ENCODE results near the gene MAN2B1. TPM values are rescaled to one million over a fixed set of nuclear protein-coding genes. Genes with fewer than 3 reads are reported as not detected.
A peak's percentile ranks its signal among the peaks of the same experiment; 100 is the strongest.

MAN2B1 gene
- total RNA-seq, 1 experiment from 2014 or later: 77.2 TPM

DNA sequence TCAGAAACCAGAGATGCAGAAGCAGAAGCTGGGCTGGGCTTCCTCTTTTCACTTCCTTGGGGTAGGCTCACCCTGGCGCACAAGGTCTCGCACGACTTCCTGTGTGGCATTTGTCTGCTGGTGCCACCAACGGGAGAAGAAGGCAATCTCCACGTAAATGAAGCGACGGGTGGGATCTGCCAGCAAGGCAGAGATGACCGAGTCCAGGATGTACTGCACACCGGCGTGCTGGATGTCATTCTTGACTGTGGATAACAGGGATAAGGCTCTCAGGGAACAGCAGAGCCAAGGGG, 1.3 kb downstream of the MAN2B1 start:
- peaks cover 66% of the 10 kb centered on the region for H3K79me2 ChIP-seq (ENCODE audit: low read length)
- H3K4me1 ChIP-seq (ENCODE audit: low read length): peaks cover 40% of the 10 kb centered on the region
- H3K4me2 ChIP-seq (ENCODE audit: low read depth, low read length, poor library complexity, severe bottlenecking): peak overlapping the region; percentile 89
- H3K27me3 ChIP-seq (ENCODE audit: low read length): no peaks in the 10 kb centered on the region
- no peaks in the 10 kb centered on the region for H3K9me2 ChIP-seq (replicated peaks; ENCODE audit: insufficient read depth, low read length)
- H3K4me3 ChIP-seq (ENCODE audit: low read length): peak overlapping the region; percentile 94
- no peaks in the 10 kb centered on the region for H3K9me3 ChIP-seq (ENCODE audit: low read length)
- peak overlapping the region; percentile 93 for H3K9ac ChIP-seq (ENCODE audit: low read length)
- peak overlapping the region; percentile 32; the same call in 1 of the 2 replicates for H2AFZ ChIP-seq (ENCODE audit: low read length)
- peak overlapping the region; percentile 78 for H3K27ac ChIP-seq (ENCODE audit: low read length)
- H3K36me3 ChIP-seq (ENCODE audit: insufficient read depth, low read length): peaks cover 31% of the 10 kb centered on the region
- DNase-seq: peak; percentile 95
- no peaks in the 10 kb centered on the region for H4K20me1 ChIP-seq (ENCODE audit: insufficient read depth, low read depth, low read length)

DNA sequence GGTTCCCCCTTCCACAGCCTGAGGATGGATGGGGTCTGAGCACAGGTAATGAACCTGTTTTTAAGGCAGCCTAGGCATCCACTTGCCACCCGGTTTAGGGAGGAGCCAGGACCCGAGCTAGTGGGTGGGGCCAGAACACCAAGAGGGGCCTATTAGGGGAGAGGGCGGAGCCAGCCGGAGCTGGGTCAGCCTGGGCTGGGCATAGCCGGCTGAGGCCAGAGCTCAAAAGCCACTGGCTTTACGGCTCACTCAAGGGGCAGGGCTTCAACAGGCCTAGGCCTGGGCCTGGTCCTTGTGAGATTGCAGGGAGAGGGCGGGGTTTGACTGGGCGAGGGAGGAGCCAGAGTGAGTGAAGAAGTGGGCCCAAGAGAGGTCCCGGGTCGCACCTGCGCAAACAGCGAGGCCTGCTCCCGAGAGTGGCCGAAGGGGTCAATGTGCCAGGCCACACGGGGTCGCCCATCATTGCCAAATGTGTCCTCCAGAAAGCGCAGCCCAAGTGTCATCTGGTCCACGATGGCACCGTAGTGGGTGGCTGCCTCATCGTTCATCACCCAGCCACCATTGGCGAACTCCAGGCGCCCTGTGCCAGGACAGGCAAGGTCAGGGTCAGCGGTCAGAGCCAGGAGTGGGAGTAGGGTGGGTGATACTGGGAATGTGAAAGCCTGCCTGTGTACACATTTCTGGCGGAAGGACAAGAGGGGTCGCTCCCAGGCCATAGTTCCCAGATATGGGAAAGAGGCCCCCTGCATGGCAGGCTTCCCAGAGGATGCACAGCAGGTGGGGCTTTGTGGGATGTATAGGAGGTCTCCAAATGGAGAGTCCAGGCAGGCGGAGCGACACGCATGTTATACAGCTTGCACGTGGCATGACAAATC, 1.9 kb downstream of the MAN2B1 start:
- Histone ChIP-seq H3K4me1 (ENCODE audit: low read length) (peaks cover 36% of the 10 kb centered on the region), H2AFZ (ENCODE audit: low read length) (0 out of 2 replicates have a peak overlapping the region, but pooled peaks have one; percentile 32), H3K9me2 (replicated peaks; ENCODE audit: insufficient read depth, low read length) (no peaks in the 10 kb centered on the region), H3K9ac (ENCODE audit: low read length) (peak overlapping the region; percentile 93), H3K79me2 (ENCODE audit: low read length) (peaks cover 60% of the 10 kb centered on the region), H3K4me3 (ENCODE audit: low read length) (peak overlapping the region; percentile 94; the same call in 1 of the 2 replicates), H3K4me2 (ENCODE audit: low read depth, low read length, poor library complexity, severe bottlenecking) (peak overlapping the region; percentile 89), H3K36me3 (ENCODE audit: insufficient read depth, low read length) (peaks cover 31% of the 10 kb centered on the region), H3K27me3 (ENCODE audit: low read length) (no peaks in the 10 kb centered on the region), H3K27ac (ENCODE audit: low read length) (peak overlapping the region; percentile 78), H3K9me3 (ENCODE audit: low read length) (no peaks in the 10 kb centered on the region), H4K20me1 (ENCODE audit: insufficient read depth, low read depth, low read length) (no peaks in the 10 kb centered on the region)
- DNase-seq: peak; percentile 79

DNA sequence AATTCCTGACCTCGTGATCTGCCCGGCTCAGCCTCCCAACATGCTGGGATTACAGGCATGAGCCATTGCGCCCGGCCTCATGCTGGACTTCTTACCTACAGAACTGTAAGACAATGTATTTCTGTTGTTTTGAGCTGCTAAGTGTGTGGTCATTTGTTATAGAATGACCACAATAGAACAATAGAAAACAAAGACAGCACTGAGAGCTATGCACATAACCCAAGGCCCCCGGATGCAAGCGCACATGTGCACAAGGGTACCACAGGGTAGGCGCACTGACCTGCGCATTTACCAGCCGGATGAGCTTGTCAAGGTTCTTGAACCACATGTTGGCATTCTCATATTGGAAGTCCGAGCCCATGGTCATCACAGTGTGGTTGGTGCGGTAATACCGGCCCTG, 5.6 kb downstream of the MAN2B1 start:
- H3K36me3 ChIP-seq (ENCODE audit: insufficient read depth, low read length): peaks cover 46% of the 10 kb centered on the region
- peaks cover 17% of the 10 kb centered on the region for H3K4me1 ChIP-seq (ENCODE audit: low read length)
- H3K79me2 ChIP-seq (ENCODE audit: low read length): peaks cover 28% of the 10 kb centered on the region
- no peaks in the 10 kb centered on the region for H4K20me1 ChIP-seq (ENCODE audit: insufficient read depth, low read depth, low read length)
- H3K9me2 ChIP-seq (replicated peaks; ENCODE audit: insufficient read depth, low read length): no peaks in the 10 kb centered on the region
- no peaks in the 10 kb centered on the region for H3K9me3 ChIP-seq (ENCODE audit: low read length)
- H3K4me2 ChIP-seq (ENCODE audit: low read depth, low read length, poor library complexity, severe bottlenecking): no peak overlapping the region
- no peaks in the 10 kb centered on the region for H3K27me3 ChIP-seq (ENCODE audit: low read length)
- no peak overlapping the region for H3K4me3 ChIP-seq (ENCODE audit: low read length)
- no peak overlapping the region for H2AFZ ChIP-seq (ENCODE audit: low read length)
- no peak overlapping the region for H3K27ac ChIP-seq (ENCODE audit: low read length)
- no peak for DNase-seq
- H3K9ac ChIP-seq (ENCODE audit: low read length): no peak overlapping the region

DNA sequence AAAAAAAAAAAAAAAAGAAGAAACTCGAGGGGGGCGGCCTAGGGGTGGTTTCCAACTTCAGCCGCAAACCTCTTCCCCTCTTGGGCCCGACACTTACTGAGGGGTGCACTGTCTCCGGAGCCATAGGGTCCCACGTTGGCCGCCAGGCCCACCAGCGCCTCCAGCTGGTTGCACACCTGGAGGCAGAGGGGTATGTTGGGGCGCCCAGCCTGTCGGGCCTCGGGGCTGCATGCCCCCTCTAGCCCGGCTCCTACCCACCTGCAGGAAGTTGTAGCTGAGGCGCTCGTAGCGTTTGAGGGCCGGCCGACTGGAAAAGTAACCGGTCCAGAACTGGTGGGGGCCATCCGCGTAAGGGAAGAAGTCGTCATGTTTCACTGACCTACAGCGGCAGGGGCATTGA, 8.6 kb downstream of the MAN2B1 start:
- no peaks in the 10 kb centered on the region for H3K9me3 ChIP-seq (ENCODE audit: low read length)
- no peak for DNase-seq
- no peak overlapping the region for H3K27ac ChIP-seq (ENCODE audit: low read length)
- peaks cover under 1% of the 10 kb centered on the region; the same call in 1 of the 2 replicates for H3K79me2 ChIP-seq (ENCODE audit: low read length)
- no peak overlapping the region for H3K4me3 ChIP-seq (ENCODE audit: low read length)
- H3K9me2 ChIP-seq (replicated peaks; ENCODE audit: insufficient read depth, low read length): no peaks in the 10 kb centered on the region
- no peak overlapping the region for H3K9ac ChIP-seq (ENCODE audit: low read length)
- no peaks in the 10 kb centered on the region for H3K4me1 ChIP-seq (ENCODE audit: low read length)
- H3K4me2 ChIP-seq (ENCODE audit: low read depth, low read length, poor library complexity, severe bottlenecking): no peak overlapping the region
- H3K27me3 ChIP-seq (ENCODE audit: low read length): no peaks in the 10 kb centered on the region
- peaks cover 39% of the 10 kb centered on the region for H3K36me3 ChIP-seq (ENCODE audit: insufficient read depth, low read length)
- no peaks in the 10 kb centered on the region for H4K20me1 ChIP-seq (ENCODE audit: insufficient read depth, low read depth, low read length)
- H2AFZ ChIP-seq (ENCODE audit: low read length): no peak overlapping the region

DNA sequence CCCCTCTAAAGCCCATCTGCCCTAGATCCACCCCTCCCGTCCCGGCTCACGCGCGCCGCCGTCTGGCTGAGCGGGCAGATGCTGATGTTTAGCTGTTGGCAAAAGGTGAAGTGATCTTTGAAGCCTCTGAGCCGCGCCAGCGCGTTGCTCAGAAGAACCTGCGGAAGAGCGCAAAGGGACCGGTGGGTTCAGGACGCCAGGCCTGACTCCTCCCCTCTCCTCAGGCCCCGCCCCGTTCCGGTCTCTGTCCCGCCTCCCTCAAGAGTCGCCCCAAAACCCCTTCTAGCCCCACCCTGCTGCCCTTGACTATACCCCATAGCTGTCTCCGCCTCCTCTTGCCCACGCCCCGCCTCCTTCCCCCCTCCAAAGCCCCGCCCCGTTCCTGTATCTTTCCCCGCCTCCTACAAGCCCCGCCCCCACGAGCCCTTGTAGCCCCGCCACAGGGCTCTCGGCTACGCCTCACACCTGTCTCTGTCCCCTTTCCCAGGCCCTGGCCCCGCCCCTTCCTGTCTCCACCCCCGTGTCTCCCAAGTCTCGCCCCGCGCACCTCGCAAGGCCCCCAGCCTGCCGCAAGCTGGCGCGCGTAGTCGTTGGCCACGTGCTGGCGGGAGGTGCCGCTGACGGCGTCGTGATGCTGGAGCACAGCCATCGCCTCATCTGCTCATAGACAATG, 9.5 kb downstream of the MAN2B1 start:
- H3K4me3 ChIP-seq (ENCODE audit: low read length): no peak overlapping the region
- no peaks in the 10 kb centered on the region for H3K9me3 ChIP-seq (ENCODE audit: low read length)
- H3K9ac ChIP-seq (ENCODE audit: low read length): no peak overlapping the region
- H2AFZ ChIP-seq (ENCODE audit: low read length): no peak overlapping the region
- H3K79me2 ChIP-seq (ENCODE audit: low read length): no peaks in the 10 kb centered on the region
- no peaks in the 10 kb centered on the region for H3K27me3 ChIP-seq (ENCODE audit: low read length)
- H4K20me1 ChIP-seq (ENCODE audit: insufficient read depth, low read depth, low read length): no peaks in the 10 kb centered on the region
- no peak overlapping the region for H3K4me2 ChIP-seq (ENCODE audit: low read depth, low read length, poor library complexity, severe bottlenecking)
- no peak overlapping the region for H3K27ac ChIP-seq (ENCODE audit: low read length)
- H3K36me3 ChIP-seq (ENCODE audit: insufficient read depth, low read length): peaks cover 37% of the 10 kb centered on the region
- H3K4me1 ChIP-seq (ENCODE audit: low read length): no peaks in the 10 kb centered on the region
- peak; percentile 71 for DNase-seq
- H3K9me2 ChIP-seq (replicated peaks; ENCODE audit: insufficient read depth, low read length): no peaks in the 10 kb centered on the region

DNA sequence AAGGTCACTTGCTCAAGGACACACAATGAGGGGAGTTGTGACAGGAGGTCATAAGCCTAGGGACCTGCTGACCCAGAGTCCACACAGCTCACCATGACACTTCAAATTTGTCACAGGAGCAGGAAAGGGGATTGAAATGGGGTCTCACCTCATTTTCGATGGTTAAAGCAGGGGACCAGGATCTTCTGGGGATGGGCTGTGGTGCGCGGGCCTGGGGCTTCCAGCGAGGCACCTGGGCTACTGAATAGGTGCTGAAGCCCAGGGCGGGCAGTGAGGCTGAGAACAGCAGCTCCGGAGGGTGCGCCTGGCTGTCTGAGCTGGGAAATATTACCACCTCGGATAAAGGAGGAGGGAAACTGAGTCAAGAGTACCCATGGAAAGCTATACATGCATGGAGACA, 11.0 kb downstream of the MAN2B1 start:
- peaks cover 45% of the 10 kb centered on the region for H3K36me3 ChIP-seq (ENCODE audit: insufficient read depth, low read length)
- H3K4me3 ChIP-seq (ENCODE audit: low read length): no peak overlapping the region
- H3K9me3 ChIP-seq (ENCODE audit: low read length): no peaks in the 10 kb centered on the region

DNA sequence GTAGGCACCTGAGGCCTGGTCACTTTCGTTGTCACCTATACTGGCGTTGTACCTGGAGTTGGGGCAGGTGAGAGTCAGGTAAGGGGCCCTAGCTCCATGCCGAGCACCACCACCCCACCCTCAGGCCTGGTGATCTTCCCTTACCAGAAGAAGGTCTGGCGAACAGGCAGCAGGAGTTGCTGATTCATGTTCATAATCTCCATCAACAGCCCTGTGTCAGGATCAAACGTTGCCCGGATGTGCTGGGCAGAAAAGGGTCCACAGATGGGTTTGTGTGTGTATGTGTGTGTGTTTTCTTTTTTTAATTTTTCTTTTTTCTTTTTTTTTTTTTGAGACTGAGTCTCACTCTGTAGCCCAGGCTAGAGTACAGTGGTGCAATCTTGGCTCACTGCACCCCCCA, 14.3 kb downstream of the MAN2B1 start:
- Histone ChIP-seq H3K9me2 (replicated peaks; ENCODE audit: insufficient read depth, low read length) (no peaks in the 10 kb centered on the region), H3K4me1 (ENCODE audit: low read length) (no peaks in the 10 kb centered on the region), H3K9ac (ENCODE audit: low read length) (no peak overlapping the region), H3K36me3 (ENCODE audit: insufficient read depth, low read length) (peaks cover 40% of the 10 kb centered on the region), H3K9me3 (ENCODE audit: low read length) (no peaks in the 10 kb centered on the region), H4K20me1 (ENCODE audit: insufficient read depth, low read depth, low read length) (no peaks in the 10 kb centered on the region), H3K27ac (ENCODE audit: low read length) (no peak overlapping the region), H3K4me2 (ENCODE audit: low read depth, low read length, poor library complexity, severe bottlenecking) (no peak overlapping the region), H3K27me3 (ENCODE audit: low read length) (no peaks in the 10 kb centered on the region), H3K79me2 (ENCODE audit: low read length) (no peaks in the 10 kb centered on the region), H3K4me3 (ENCODE audit: low read length) (no peak overlapping the region), H2AFZ (ENCODE audit: low read length) (no peak overlapping the region)
- DNase-seq: no peak

More for the DNA sequence above, 11.0 kb downstream of the MAN2B1 start:
- Histone ChIP-seq H3K9me2 (replicated peaks; ENCODE audit: insufficient read depth, low read length) (no peaks in the 10 kb centered on the region), H3K9ac (ENCODE audit: low read length) (no peak overlapping the region), H2AFZ (ENCODE audit: low read length) (no peak overlapping the region), H3K79me2 (ENCODE audit: low read length) (no peaks in the 10 kb centered on the region), H3K4me1 (ENCODE audit: low read length) (no peaks in the 10 kb centered on the region), H3K4me2 (ENCODE audit: low read depth, low read length, poor library complexity, severe bottlenecking) (no peak overlapping the region), H4K20me1 (ENCODE audit: insufficient read depth, low read depth, low read length) (no peaks in the 10 kb centered on the region), H3K27me3 (ENCODE audit: low read length) (no peaks in the 10 kb centered on the region), H3K27ac (ENCODE audit: low read length) (no peak overlapping the region)
- no peak for DNase-seq

DNA sequence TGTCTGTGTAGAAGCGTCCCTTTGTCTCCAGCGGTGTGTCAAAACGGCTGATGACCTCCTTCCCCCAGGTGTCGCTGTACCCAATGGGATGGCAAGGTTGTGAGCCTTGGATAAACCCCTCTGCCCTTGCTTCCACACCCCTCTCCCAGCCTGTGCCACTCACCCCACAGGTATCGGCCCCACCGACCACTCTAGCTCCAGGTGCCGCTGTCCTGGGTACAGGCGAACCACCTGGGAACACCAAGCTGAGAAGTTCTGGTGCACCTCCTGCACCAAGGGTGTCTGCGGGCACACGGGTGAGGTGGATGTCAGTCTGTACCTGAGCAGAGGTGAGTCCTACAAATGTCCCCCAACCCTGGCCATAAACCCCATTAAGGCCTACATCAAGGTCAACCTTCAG, 16.6 kb downstream of the MAN2B1 start:
- peaks cover 22% of the 10 kb centered on the region for H3K36me3 ChIP-seq (ENCODE audit: insufficient read depth, low read length)
- H3K27ac ChIP-seq (ENCODE audit: low read length): no peak overlapping the region
- H3K4me3 ChIP-seq (ENCODE audit: low read length): no peak overlapping the region
- H3K9ac ChIP-seq (ENCODE audit: low read length): no peak overlapping the region
- H3K4me2 ChIP-seq (ENCODE audit: low read depth, low read length, poor library complexity, severe bottlenecking): no peak overlapping the region
- H3K79me2 ChIP-seq (ENCODE audit: low read length): no peaks in the 10 kb centered on the region
- H3K4me1 ChIP-seq (ENCODE audit: low read length): no peaks in the 10 kb centered on the region
- H3K9me2 ChIP-seq (replicated peaks; ENCODE audit: insufficient read depth, low read length): no peaks in the 10 kb centered on the region
- no peak overlapping the region for H2AFZ ChIP-seq (ENCODE audit: low read length)
- no peaks in the 10 kb centered on the region for H3K9me3 ChIP-seq (ENCODE audit: low read length)
- DNase-seq: no peak
- H4K20me1 ChIP-seq (ENCODE audit: insufficient read depth, low read depth, low read length): no peaks in the 10 kb centered on the region
- H3K27me3 ChIP-seq (ENCODE audit: low read length): no peaks in the 10 kb centered on the region
